DMS153 (cell line): ENCODE results near the gene DLG3.

Source experiments
- DNase-seq: peaks from one replicate; lab custom pipeline; 2025; lab: John Stamatoyannopoulos, UW

The DLG3 gene

GRCh38 chrX:70525733-70526132, 81.1 kb downstream of the DLG3 start:
- DNase-seq: no peak

- DNase-seq: no peak
Observed at GRCh38 chrX:70527053-70527452, 82.4 kb downstream of the DLG3 start.

GRCh38 chrX:70527610-70528345, 83.1 kb downstream of the DLG3 start:
- DNase-seq: no peak

GRCh38 chrX:70535198-70535597, 90.6 kb downstream of the DLG3 start:
- no peak for DNase-seq

- no peak for DNase-seq
Observed at GRCh38 chrX:70549429-70549828, 104.8 kb downstream of the DLG3 start.

- no peak for DNase-seq
Observed at GRCh38 chrX:70552130-70552704, 107.6 kb downstream of the DLG3 start.

GRCh38 chrX:70553516-70553915, 108.9 kb downstream of the DLG3 start:
- DNase-seq: no peak

GRCh38 chrX:70554081-70554480, 109.4 kb downstream of the DLG3 start:
- no peak for DNase-seq

GRCh38 chrX:70554523-70554922, 109.9 kb downstream of the DLG3 start:
- DNase-seq: no peak

- no peak for DNase-seq
Observed at GRCh38 chrX:70554948-70555347, 110.3 kb downstream of the DLG3 start.
